ENCODE data around the gene SIL1.
"Not testable (repeated sequence)": the region's sequence is repeated elsewhere in the genome, so short reads cannot be mapped to it uniquely, and the experiment has no call there.

Gene SIL1

DNA sequence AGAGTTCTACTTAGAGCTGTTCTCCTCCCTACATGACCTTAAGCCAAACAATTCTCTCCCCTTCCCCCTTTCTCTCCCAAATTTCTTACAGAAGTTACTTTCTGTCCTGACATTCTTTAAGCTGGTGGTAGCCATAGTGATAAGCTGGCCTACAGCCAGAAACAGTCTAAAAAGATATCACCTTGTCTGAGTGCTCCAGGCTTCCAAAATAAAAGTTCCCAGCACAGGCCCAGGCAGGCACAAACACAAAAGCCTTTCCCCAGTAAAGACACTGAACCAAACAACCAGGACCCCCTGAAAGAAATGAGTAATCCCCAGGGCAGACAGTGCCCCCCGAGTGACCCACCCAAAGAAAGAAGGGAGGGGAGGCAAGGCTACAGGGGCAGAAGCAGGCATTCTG is 19.2 kb downstream of the SIL1 start:
- peak overlapping the region; percentile 74 for H3K27ac ChIP-seq
- DNase-seq (ENCODE audit: low spot score), result peak; percentile 66
- TF ChIP-seq, protein P1, sequence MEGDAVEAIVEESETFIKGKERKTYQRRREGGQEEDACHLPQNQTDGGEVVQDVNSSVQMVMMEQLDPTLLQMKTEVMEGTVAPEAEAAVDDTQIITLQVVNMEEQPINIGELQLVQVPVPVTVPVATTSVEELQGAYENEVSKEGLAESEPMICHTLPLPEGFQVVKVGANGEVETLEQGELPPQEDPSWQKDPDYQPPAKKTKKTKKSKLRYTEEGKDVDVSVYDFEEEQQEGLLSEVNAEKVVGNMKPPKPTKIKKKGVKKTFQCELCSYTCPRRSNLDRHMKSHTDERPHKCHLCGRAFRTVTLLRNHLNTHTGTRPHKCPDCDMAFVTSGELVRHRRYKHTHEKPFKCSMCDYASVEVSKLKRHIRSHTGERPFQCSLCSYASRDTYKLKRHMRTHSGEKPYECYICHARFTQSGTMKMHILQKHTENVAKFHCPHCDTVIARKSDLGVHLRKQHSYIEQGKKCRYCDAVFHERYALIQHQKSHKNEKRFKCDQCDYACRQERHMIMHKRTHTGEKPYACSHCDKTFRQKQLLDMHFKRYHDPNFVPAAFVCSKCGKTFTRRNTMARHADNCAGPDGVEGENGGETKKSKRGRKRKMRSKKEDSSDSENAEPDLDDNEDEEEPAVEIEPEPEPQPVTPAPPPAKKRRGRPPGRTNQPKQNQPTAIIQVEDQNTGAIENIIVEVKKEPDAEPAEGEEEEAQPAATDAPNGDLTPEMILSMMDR (conservative IDR thresholded peaks at IDR 0.05; ENCODE audit: low read depth), result no peak
- POLR2A ChIA-PET (ENCODE audit: low non-redundant PET), result interaction anchor here (0.5 kb wide), 1 partner anchor 9 kb away, joined by 4 read pairs; no protein-coding TSS in a partner anchor
- CTCF ChIA-PET, result interaction anchor here (0.6 to 0.7 kb wide), 2 partner anchors 93 to 531 kb away, joined by 3 to 4 read pairs; no protein-coding TSS in a partner anchor

DNA sequence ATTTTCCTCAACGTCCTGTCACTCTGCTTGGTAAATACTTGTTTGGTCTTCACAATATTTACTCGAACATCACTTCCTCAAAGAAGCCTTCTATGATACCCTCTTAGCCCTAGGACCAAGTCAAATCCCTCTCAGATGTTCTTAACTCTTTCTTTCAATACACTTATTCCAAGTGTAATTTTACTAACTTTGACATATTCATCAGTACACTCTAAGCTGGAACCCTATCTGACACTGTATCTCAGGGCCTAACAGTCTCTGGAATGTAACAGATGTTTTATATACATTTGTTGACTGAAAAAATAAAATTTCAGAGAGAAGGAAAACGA is 19.6 kb downstream of the SIL1 start:
- DNase-seq (ENCODE audit: low spot score), result no peak
- TF ChIP-seq, protein P1 (conservative IDR thresholded peaks at IDR 0.05; ENCODE audit: low read depth), result no peak
- CTCF ChIA-PET, result interaction anchor here (0.6 to 0.7 kb wide), 2 partner anchors 93 to 531 kb away, joined by 3 to 4 read pairs; no protein-coding TSS in a partner anchor
- POLR2A ChIA-PET (ENCODE audit: low non-redundant PET), result no interaction called here
- peak overlapping the region; percentile 58 for H3K27ac ChIP-seq

DNA sequence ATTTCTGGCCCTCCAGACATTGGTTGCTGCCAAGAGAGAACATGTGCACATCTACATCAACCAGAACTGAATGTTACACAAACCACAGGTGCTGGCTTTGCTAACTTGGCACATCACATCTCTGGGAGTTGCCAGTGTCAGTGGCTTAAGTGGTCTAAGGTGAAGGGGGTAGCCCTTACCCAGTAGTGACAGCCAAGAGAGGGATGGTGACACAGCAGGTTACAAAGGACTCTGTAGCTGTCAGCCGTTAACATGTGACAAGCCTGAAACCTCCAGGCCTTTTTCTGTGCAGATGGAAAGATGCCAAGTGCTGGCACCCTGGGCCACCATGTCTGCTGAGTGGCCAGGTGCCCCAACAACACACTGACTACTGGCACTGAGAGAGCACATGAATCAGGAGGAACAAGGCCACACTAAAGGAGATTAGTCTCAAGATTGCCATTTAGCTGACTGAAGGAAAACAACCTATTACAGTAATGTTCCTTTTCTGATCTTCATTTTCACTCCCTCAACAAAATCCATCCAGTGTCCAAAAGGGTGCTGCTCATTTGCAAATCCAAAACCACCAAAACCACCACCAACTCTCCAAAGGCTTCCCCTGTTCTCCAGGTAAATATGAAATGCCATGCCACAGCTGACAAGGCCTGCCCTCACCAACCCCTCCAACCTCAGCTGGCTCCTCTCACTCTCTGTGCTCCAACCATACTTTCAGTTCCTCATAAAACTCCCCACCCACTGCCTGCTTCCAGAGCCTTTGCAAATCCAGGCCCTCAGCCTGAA is 20.2 kb downstream of the SIL1 start:
- TF ChIP-seq, protein P1 (conservative IDR thresholded peaks at IDR 0.05; ENCODE audit: low read depth), result no peak

DNA sequence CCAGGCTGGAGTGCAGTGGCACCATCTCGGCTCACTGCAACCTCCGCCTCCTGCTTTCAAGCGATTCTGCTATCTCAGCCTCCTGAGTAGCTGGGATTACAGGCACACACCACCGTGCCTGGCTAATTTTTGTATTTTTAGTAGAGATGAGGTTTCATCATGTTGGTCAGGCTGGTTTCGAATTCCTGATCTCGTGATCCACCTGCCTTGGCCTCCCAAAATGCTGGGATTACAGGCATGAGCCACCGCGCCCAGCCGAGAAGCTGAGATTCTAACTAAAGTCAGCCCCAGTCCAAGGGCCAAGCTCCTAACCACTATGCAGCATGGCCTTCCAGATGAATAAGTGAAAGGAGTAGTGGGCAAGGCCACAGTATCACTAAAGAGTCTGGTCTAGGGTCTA is 20.9 kb downstream of the SIL1 start:
- H3K27ac ChIP-seq, result peak overlapping the region; percentile 58
- POLR2A ChIA-PET (ENCODE audit: low non-redundant PET); DNase-seq (ENCODE audit: low spot score): not testable (repeated sequence)
- CTCF ChIA-PET, result interaction anchor here (0.6 kb wide), 1 partner anchor 14 kb away, joined by 4 read pairs; no protein-coding TSS in a partner anchor

More for the DNA sequence above, 20.2 kb downstream of the SIL1 start:
- ChIA-PET POLR2A (ENCODE audit: low non-redundant PET) (no interaction called here), CTCF (interaction anchor here (0.6 to 0.7 kb wide), 3 partner anchors 30 to 530 kb away, joined by 3 to 4 read pairs (median 3); no protein-coding TSS in a partner anchor)
- no peak for DNase-seq (ENCODE audit: low spot score)
- H3K27ac ChIP-seq, result peak overlapping the region; percentile 58

DNA sequence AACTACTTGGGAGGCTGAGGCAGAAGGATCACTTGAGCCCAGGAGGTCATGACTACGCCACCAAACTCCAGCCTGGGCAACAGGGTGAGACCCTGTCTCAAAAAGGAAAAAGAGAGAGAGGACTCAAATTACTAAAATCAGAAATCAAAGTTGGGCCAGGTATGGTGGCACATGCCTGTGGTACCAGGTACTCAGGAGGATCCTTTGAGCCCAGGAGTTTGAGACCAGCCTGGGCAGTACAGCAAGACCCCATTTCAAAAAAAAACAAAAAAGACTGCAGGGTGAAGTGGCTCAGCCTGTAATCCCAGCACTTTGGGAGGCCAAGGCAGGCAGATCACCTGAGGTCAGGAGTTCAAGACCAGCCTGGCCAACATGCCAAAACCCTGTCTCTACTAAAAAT is 23.8 kb downstream of the SIL1 start:
- not testable (repeated sequence) for DNase-seq (ENCODE audit: low spot score); H3K27ac ChIP-seq
- CTCF ChIA-PET, result interaction anchor here (1.2 kb wide), 1 partner anchor 16 kb away, joined by 6 read pairs; no protein-coding TSS in a partner anchor
- POLR2A ChIA-PET (ENCODE audit: low non-redundant PET), result interaction anchor here (0.7 kb wide), 1 partner anchor 478 kb away, joined by 5 read pairs; no protein-coding TSS in a partner anchor

DNA sequence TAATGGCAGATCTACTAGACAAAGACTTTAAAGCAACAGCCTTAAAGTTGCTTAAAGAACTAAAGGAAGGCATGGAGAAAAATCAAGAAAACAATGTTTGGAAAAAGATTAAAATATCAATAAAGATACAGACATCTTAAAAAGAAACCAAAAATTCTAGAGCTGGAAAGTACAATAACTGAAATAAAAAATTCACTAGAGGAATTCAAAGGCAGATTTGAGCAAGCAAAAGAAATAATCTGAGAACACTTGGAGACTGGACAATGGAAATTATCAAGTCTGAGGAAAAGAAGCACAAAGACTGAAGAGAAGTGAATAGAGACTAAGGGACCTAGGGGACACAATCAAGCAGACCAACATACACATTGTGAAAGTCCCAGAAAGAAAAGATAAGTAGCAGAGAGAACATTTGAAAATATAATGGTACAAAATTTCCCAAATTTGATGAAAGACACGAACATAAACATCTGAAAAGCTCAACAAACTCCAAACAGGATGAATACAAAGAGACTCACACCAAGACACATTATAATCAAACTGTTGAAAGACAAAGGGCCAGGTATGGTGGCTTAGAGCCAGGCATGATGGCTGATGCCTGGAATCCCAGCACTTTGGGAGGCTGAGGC is 26.3 kb downstream of the SIL1 start:
- POLR2A ChIA-PET (ENCODE audit: low non-redundant PET), result no interaction called here
- CTCF ChIA-PET, result interaction anchor here (0.6 kb wide), 1 partner anchor 8 kb away, joined by 3 read pairs; no protein-coding TSS in a partner anchor
- TF ChIP-seq, protein P1 (conservative IDR thresholded peaks at IDR 0.05; ENCODE audit: low read depth), result no peak
- no peak for DNase-seq (ENCODE audit: low spot score)
- no peak overlapping the region for H3K27ac ChIP-seq

DNA sequence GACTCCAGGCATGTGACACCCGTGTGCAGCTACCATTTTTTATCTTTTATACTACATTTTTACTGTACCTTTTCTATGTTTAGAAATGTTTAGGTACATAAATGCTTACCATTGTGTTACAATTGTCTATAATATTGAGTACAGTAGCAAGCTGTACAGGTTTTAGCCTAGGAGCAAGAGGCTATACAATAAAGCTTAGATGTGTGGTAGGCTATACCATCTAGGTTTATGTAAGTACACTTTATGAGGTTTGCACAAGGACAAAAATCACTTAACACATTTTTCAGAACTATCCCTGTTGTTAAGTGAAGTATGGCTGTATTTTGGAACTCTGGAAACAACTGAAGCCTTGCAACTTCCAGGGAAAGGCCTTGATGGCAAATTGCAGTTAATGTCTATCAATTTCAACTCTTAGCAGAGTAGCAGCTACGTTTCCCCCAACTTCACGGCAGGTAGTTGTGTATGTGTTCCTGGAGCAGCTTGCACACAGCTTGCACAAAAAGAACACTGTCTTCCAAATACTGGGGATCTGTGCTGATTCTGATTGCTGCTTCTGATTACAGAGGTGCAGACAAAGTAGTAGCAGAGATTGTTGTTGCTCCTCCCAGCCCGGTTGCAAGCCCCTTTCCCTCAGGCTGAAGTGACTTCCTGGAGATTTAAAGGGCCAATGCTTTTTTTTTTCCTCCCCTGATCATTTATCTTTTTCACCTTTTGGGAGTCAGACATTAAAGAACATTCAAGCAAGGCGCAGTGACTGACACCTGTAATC is 30.0 kb downstream of the SIL1 start:
- DNase-seq (ENCODE audit: low spot score), result no peak
- TF ChIP-seq, protein P1 (conservative IDR thresholded peaks at IDR 0.05; ENCODE audit: low read depth), result no peak
- POLR2A ChIA-PET (ENCODE audit: low non-redundant PET), result no interaction called here
- CTCF ChIA-PET, result interaction anchor here (0.6 kb wide), 1 partner anchor 351 kb away, joined by 5 read pairs; no protein-coding TSS in a partner anchor
- no peak overlapping the region for H3K27ac ChIP-seq

Data from RWPE1 (cell line).